ENCODE data around the gene CAPN5.

DNA sequence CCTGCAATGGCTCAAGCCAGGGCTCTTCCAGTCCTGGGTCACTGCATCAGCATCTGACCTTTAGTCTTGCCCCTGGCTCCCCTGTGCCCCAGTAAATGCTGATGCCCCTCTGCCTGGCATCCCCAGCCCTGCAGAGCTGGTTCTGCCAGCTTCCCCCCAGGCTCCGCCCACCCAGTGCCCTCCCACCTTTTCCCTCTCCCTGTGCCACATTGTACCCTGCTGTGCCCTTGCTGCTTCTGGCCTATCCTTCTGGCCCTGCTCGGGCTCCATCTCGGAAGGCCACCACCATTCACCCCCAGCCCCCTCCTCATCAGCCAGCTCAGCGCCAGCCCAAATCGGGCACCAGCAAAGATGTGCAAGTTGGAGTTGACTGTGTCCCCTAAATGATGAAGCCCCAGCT, 7.4 kb downstream of the CAPN5 start:
- TF ChIP-seq, protein P1, sequence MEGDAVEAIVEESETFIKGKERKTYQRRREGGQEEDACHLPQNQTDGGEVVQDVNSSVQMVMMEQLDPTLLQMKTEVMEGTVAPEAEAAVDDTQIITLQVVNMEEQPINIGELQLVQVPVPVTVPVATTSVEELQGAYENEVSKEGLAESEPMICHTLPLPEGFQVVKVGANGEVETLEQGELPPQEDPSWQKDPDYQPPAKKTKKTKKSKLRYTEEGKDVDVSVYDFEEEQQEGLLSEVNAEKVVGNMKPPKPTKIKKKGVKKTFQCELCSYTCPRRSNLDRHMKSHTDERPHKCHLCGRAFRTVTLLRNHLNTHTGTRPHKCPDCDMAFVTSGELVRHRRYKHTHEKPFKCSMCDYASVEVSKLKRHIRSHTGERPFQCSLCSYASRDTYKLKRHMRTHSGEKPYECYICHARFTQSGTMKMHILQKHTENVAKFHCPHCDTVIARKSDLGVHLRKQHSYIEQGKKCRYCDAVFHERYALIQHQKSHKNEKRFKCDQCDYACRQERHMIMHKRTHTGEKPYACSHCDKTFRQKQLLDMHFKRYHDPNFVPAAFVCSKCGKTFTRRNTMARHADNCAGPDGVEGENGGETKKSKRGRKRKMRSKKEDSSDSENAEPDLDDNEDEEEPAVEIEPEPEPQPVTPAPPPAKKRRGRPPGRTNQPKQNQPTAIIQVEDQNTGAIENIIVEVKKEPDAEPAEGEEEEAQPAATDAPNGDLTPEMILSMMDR (IDR thresholded peaks at IDR 0.05; ENCODE audit: low read depth, low read length), result no peak
- no peak for TF ChIP-seq EZH2phosphoT487 (IDR thresholded peaks at IDR 0.05; ENCODE audit: low read depth)

Data from OCI-LY3 (cell line).